ENCODE results near the gene MSRB1. TPM values are rescaled to one million over a fixed set of nuclear protein-coding genes. Genes with fewer than 3 reads are reported as not detected.

MSRB1 gene
- total RNA-seq, 1 experiment from 2014 or later = 72.3 TPM

Other genes with a start within 250 kb of the MSRB1 start
- 20.6 and 27.7 TPM in 2 replicates for gene MAPK8IP3, start 237.0 kb downstream of the MSRB1 start, total RNA-seq (2014; rRNA removed; shearing (Covaris generic))
- 64.4 and 76.9 TPM in 2 replicates for gene NME3, start 171.7 kb downstream of the MSRB1 start, total RNA-seq (2014; rRNA removed; shearing (Covaris generic))
- gene EME2, start 170.4 kb downstream of the MSRB1 start, total RNA-seq (2014; rRNA removed; shearing (Covaris generic)) = 10.4 and 10.6 TPM in 2 replicates
- gene MRPS34, start 170.1 kb downstream of the MSRB1 start, total RNA-seq (2014; rRNA removed; shearing (Covaris generic)) = 276 and 281 TPM in 2 replicates
- gene SPSB3, start 160.6 kb downstream of the MSRB1 start, total RNA-seq (2014; rRNA removed; shearing (Covaris generic)) = 14.0 and 27.3 TPM in 2 replicates
- 128 and 160 TPM in 2 replicates for gene NUBP2, start 160.2 kb downstream of the MSRB1 start, total RNA-seq (2014; rRNA removed; shearing (Covaris generic))
- gene IGFALS, start 149.5 kb downstream of the MSRB1 start, total RNA-seq (2014; rRNA removed; shearing (Covaris generic)) = 0.31 TPM in 1 of 2 replicates, not detected in the other
- 81.3 and 108 TPM in 2 replicates for gene HAGH, start 116.4 kb downstream of the MSRB1 start, total RNA-seq (2014; rRNA removed; shearing (Covaris generic))
- 63.5 and 85.2 TPM in 2 replicates for gene FAHD1, start 116.0 kb downstream of the MSRB1 start, total RNA-seq (2014; rRNA removed; shearing (Covaris generic))
- 81.1 and 105 TPM in 2 replicates for gene MEIOB, start 71.0 kb downstream of the MSRB1 start, total RNA-seq (2014; rRNA removed; shearing (Covaris generic))
- 1.2 and 9.8 TPM in 2 replicates for gene HS3ST6, start 24.8 kb downstream of the MSRB1 start, total RNA-seq (2014; rRNA removed; shearing (Covaris generic))
- gene RPL3L, start 11.5 kb upstream of the MSRB1 start, total RNA-seq (2014; rRNA removed; shearing (Covaris generic)) = not detected in 2 replicates
- 339 and 361 TPM in 2 replicates for gene NDUFB10, start 16.3 kb upstream of the MSRB1 start, total RNA-seq (2014; rRNA removed; shearing (Covaris generic))
- gene RPS2, start 21.6 kb upstream of the MSRB1 start, total RNA-seq (2014; rRNA removed; shearing (Covaris generic)) = 10,196 and 11,503 TPM in 2 replicates
- gene RNF151, start 23.7 kb upstream of the MSRB1 start, total RNA-seq (2014; rRNA removed; shearing (Covaris generic)) = not detected in 2 replicates
- gene TBL3, start 28.9 kb upstream of the MSRB1 start, total RNA-seq (2014; rRNA removed; shearing (Covaris generic)) = 78.6 and 84.2 TPM in 2 replicates
- not detected in 2 replicates for gene NOXO1, start 38.3 kb upstream of the MSRB1 start, total RNA-seq (2014; rRNA removed; shearing (Covaris generic))
- 41.8 and 51.5 TPM in 2 replicates for gene GFER, start 41.0 kb upstream of the MSRB1 start, total RNA-seq (2014; rRNA removed; shearing (Covaris generic))
- gene SYNGR3, start 46.8 kb upstream of the MSRB1 start, total RNA-seq (2014; rRNA removed; shearing (Covaris generic)) = 30.5 and 36.7 TPM in 2 replicates
- gene ZNF598, start 66.6 kb upstream of the MSRB1 start, total RNA-seq (2014; rRNA removed; shearing (Covaris generic)) = 58.0 and 72.1 TPM in 2 replicates
- not detected in 2 replicates for gene NPW, start 76.6 kb upstream of the MSRB1 start, total RNA-seq (2014; rRNA removed; shearing (Covaris generic))
- 20.5 and 28.9 TPM in 2 replicates for gene NHERF2, start 83.7 kb upstream of the MSRB1 start, total RNA-seq (2014; rRNA removed; shearing (Covaris generic))
- 25.2 and 36.6 TPM in 2 replicates for gene NTHL1, start 104.6 kb upstream of the MSRB1 start, total RNA-seq (2014; rRNA removed; shearing (Covaris generic))
- gene TSC2, start 104.8 kb upstream of the MSRB1 start, total RNA-seq (2014; rRNA removed; shearing (Covaris generic)) = 23.3 and 36.4 TPM in 2 replicates
- 42.0 and 113 TPM in 2 replicates for gene PKD1, start 192.7 kb upstream of the MSRB1 start, total RNA-seq (2014; rRNA removed; shearing (Covaris generic))
- gene RAB26, start 205.4 kb upstream of the MSRB1 start, total RNA-seq (2014; rRNA removed; shearing (Covaris generic)) = 46.8 and 55.2 TPM in 2 replicates
- gene TRAF7, start 212.6 kb upstream of the MSRB1 start, total RNA-seq (2014; rRNA removed; shearing (Covaris generic)) = 76.1 and 99.9 TPM in 2 replicates

Data from G401 (cell line).